GM23338 (cell line): Measurements from ENCODE around the gene RYR1.

Experiments
- CREB1 ChIP-seq: fragments of 250-450 bp; sonication (Bioruptor Pico); IDR thresholded peaks from 2 replicates; pipeline ENCODE4 v1.5.0; 2020; ENCODE audit warnings: low read depth, mild to moderate bottlenecking, moderate library complexity
- ETS1 ChIP-seq: IDR thresholded peaks from 2 replicates; pipeline ENCODE4 v1.6.1; 2016; ENCODE audit warnings: antibody characterized with exemption
- EZH2 ChIP-seq: fragments of 200-600 bp; sonication (generic); IDR thresholded peaks from one replicate; pipeline ENCODE4 v1.8.0; 2017; ENCODE audit warnings: antibody characterized with exemption, mild to moderate bottlenecking, low read depth; ENCODE audit not compliant: unreplicated experiment
- EZH2phosphoT487 ChIP-seq: fragments of 200-600 bp; sonication (generic); IDR thresholded peaks from one replicate; pipeline ENCODE4 v1.8.1; 2018; ENCODE audit warnings: antibody characterized with exemption; ENCODE audit not compliant: unreplicated experiment
- JUNB ChIP-seq: IDR thresholded peaks from one replicate; pipeline ENCODE4 v1.6.1; 2016; ENCODE audit warnings: antibody characterized with exemption; ENCODE audit not compliant: unreplicated experiment
- NANOG ChIP-seq: IDR thresholded peaks from 2 replicates; pipeline ENCODE4 v1.6.1; 2016; ENCODE audit warnings: antibody characterized with exemption, borderline replicate concordance
- POLR2AphosphoS5 ChIP-seq: IDR thresholded peaks from 2 replicates; pipeline ENCODE4 v1.6.1; 2016; ENCODE audit warnings: antibody characterized with exemption, low read depth
- REST ChIP-seq: IDR thresholded peaks from one replicate; pipeline ENCODE4 v1.6.1; 2018; ENCODE audit warnings: antibody characterized with exemption; ENCODE audit not compliant: unreplicated experiment
- STAT1 ChIP-seq: IDR thresholded peaks from one replicate; pipeline ENCODE4 v1.6.1; 2016; ENCODE audit warnings: antibody characterized with exemption; ENCODE audit not compliant: unreplicated experiment
- ZNF114 ChIP-seq: fragments of 250-450 bp; sonication (Bioruptor Pico); IDR thresholded peaks from 2 replicates; pipeline ENCODE4 v1.5.0; 2020; ENCODE audit warnings: mild to moderate bottlenecking, moderate library complexity
- ZNF331 ChIP-seq: fragments of 250-450 bp; sonication (Bioruptor Pico); IDR thresholded peaks from 2 replicates; pipeline ENCODE4 v1.5.0; 2020; ENCODE audit warnings: low read depth, mild to moderate bottlenecking, moderate library complexity
- TF ChIP-seq, protein P1 (sequence below), 2 experiments: fragments of 200-600 bp in 1 of 2; sonication (generic) in 1 of 2; conservative IDR thresholded peaks; 2 replicates each; pipeline versions ENCODE4 v1.5.1 to v1.6.1; 2016 to 2017; ENCODE audit warnings: antibody characterized with exemption in 2 of 2, low read depth in 2 of 2, mild to moderate bottlenecking in 2 of 2, moderate library complexity in 1 of 2
- TF ChIP-seq, protein P2 (sequence below): fragments of 250-450 bp; sonication (Bioruptor Pico); IDR thresholded peaks from 2 replicates; pipeline ENCODE4 v1.5.0; 2020; ENCODE audit warnings: mild to moderate bottlenecking, moderate library complexity

GRCh38 chr19:38412491-38412890 lies 21.0 kb upstream of the RYR1 start:
- TF ChIP-seq POLR2AphosphoS5 (no peak), CREB1 (CRISPR knock-in tag) (no peak), ETS1 (no peak), ZNF331 (CRISPR knock-in tag) (no peak), EZH2phosphoT487 (no peak), EZH2 (no peak), REST (no peak), JUNB (no peak), NANOG (no peak), STAT1 (no peak), ZNF114 (CRISPR knock-in tag) (no peak)
- TF ChIP-seq, protein P1, sequence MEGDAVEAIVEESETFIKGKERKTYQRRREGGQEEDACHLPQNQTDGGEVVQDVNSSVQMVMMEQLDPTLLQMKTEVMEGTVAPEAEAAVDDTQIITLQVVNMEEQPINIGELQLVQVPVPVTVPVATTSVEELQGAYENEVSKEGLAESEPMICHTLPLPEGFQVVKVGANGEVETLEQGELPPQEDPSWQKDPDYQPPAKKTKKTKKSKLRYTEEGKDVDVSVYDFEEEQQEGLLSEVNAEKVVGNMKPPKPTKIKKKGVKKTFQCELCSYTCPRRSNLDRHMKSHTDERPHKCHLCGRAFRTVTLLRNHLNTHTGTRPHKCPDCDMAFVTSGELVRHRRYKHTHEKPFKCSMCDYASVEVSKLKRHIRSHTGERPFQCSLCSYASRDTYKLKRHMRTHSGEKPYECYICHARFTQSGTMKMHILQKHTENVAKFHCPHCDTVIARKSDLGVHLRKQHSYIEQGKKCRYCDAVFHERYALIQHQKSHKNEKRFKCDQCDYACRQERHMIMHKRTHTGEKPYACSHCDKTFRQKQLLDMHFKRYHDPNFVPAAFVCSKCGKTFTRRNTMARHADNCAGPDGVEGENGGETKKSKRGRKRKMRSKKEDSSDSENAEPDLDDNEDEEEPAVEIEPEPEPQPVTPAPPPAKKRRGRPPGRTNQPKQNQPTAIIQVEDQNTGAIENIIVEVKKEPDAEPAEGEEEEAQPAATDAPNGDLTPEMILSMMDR (conservative IDR thresholded peaks at IDR 0.05; ENCODE audit: low read depth in 2 of 2), result no peak
- TF ChIP-seq, protein P2, sequence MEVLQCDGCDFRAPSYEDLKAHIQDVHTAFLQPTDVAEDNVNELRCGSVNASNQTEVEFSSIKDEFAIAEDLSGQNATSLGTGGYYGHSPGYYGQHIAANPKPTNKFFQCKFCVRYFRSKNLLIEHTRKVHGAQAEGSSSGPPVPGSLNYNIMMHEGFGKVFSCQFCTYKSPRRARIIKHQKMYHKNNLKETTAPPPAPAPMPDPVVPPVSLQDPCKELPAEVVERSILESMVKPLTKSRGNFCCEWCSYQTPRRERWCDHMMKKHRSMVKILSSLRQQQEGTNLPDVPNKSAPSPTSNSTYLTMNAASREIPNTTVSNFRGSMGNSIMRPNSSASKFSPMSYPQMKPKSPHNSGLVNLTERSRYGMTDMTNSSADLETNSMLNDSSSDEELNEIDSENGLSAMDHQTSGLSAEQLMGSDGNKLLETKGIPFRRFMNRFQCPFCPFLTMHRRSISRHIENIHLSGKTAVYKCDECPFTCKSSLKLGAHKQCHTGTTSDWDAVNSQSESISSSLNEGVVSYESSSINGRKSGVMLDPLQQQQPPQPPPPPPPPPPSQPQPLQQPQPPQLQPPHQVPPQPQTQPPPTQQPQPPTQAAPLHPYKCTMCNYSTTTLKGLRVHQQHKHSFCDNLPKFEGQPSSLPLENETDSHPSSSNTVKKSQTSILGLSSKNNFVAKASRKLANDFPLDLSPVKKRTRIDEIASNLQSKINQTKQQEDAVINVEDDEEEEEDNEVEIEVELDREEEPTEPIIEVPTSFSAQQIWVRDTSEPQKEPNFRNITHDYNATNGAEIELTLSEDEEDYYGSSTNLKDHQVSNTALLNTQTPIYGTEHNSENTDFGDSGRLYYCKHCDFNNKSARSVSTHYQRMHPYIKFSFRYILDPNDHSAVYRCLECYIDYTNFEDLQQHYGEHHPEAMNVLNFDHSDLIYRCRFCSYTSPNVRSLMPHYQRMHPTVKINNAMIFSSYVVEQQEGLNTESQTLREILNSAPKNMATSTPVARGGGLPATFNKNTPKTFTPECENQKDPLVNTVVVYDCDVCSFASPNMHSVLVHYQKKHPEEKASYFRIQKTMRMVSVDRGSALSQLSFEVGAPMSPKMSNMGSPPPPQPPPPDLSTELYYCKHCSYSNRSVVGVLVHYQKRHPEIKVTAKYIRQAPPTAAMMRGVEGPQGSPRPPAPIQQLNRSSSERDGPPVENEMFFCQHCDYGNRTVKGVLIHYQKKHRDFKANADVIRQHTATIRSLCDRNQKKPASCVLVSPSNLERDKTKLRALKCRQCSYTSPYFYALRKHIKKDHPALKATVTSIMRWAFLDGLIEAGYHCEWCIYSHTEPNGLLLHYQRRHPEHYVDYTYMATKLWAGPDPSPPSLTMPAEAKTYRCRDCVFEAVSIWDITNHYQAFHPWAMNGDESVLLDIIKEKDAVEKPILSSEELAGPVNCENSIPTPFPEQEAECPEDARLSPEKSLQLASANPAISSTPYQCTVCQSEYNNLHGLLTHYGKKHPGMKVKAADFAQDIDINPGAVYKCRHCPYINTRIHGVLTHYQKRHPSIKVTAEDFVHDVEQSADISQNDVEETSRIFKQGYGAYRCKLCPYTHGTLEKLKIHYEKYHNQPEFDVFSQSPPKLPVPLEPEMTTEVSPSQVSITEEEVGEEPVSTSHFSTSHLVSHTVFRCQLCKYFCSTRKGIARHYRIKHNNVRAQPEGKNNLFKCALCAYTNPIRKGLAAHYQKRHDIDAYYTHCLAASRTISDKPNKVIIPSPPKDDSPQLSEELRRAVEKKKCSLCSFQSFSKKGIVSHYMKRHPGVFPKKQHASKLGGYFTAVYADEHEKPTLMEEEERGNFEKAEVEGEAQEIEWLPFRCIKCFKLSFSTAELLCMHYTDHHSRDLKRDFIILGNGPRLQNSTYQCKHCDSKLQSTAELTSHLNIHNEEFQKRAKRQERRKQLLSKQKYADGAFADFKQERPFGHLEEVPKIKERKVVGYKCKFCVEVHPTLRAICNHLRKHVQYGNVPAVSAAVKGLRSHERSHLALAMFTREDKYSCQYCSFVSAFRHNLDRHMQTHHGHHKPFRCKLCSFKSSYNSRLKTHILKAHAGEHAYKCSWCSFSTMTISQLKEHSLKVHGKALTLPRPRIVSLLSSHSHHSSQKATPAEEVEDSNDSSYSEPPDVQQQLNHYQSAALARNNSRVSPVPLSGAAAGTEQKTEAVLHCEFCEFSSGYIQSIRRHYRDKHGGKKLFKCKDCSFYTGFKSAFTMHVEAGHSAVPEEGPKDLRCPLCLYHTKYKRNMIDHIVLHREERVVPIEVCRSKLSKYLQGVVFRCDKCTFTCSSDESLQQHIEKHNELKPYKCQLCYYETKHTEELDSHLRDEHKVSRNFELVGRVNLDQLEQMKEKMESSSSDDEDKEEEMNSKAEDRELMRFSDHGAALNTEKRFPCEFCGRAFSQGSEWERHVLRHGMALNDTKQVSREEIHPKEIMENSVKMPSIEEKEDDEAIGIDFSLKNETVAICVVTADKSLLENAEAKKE (CRISPR knock-in tag), result no peak
